GM15510 (cell line): ENCODE results near the gene AKT2.

Experiments used
- POLR2A ChIP-seq: IDR thresholded peaks from 3 replicates; pipeline ENCODE4 v1.6.1; 2011; ENCODE audit warnings: borderline replicate concordance; ENCODE audit not compliant: insufficient read length; ENCODE audit errors: extremely low read depth

The AKT2 gene

GRCh38 chr19:40284501-40285352 is at the start of gene AKT2:
Gene AKT2 (minus strand): TSS chr19:40285345. CDS start chr19:40265267, 20,078 bp downstream.
- TF ChIP-seq POLR2A, result peak; percentile 64

DNA sequence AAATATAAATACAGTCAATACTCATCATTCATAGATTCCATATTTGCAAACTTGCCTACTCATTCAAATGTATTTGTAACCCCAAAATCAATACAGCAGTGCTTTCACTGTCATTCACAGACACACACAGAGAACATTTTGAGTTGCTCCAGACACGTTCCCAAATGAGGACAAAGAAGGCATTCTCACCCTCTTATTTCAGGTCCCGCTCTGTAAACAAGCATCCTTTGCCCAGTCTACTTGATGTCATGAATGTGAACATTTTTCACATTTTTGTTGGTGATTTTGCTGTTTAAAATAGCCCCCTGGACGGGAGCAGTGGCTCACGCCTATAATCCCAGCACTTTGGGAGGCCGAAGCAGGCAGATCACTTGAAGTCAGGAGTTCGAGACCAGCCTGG is 47.5 kb upstream of the AKT2 start:
- TF ChIP-seq POLR2A, result no peak

DNA sequence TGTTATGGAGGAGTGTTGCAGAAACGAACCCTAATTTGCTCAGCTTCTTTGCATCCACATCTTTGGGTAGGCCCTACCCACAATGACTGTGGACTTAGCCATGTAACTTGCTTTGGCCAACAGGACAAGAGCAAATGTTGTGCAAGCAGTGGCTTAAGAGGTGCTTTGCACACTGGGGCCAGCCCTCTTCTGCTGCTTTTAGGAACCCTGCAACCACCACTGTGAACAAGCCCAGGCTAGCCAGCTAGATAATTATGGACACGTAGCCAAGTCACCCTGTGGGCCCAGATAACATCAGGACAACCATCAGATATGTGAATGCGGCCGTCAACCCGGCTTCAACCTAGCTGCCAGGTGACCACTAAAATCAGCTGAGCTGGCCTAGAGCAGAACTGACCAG is 45.9 kb upstream of the AKT2 start:
- no peak for TF ChIP-seq POLR2A

DNA sequence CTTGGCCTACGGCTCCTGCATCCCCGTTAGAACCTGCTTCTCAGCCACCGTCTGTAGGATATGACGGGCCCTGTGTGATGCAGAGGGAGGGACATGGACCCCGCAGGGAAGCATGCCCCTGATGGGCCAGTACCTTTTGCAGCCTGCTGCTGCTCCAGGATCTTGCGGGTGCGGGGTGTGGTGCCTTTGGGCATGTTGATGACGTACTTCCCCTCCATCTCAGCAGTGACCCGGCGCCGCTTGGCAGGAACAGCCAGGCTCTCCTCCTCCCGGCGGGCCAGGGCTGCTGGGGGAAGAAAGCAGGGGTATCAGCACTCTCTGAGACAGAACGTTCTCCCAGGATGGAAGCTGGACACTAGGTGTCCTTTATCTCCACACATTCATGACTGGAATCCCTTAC is 41.1 kb upstream of the AKT2 start:
- no peak for TF ChIP-seq POLR2A

GRCh38 chr19:40323705-40324104 is 38.6 kb upstream of the AKT2 start:
- TF ChIP-seq POLR2A, result no peak

DNA sequence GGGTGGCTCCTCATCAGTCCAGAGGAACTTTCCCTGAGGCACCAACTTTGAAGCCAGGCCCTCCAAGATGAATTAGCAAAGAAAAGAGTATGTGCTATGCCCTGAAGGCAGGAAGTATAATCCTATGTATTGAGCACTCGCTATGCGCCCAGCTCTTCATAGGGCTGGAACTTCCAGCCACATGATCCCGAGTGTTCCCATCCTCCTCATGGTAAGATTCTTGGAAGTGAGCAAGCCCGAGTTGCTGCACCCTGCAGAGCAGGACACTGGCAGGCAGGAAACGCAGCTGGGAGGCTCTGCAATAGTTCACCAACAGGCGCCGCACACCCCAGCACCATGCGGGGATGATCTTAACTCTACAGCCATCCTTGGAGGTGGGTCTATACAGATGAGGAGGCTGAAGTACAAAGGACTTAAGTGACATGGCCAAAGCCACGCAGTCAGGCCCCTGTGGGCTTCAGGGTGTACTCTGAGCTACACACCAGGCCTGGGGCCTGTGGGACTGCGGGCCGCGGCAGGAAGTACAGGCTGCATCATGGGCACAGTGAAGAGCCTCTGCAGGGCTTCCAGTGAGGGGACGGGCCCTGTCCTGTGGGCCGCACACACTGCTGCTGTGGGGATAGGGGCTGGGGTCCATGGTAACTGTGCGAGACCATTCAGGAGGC is 37.9 kb upstream of the AKT2 start:
- TF ChIP-seq POLR2A, result no peak

- no peak for TF ChIP-seq POLR2A
These were observed 37.1 kb upstream of the AKT2 start for GRCh38 chr19:40322271-40322610.

GRCh38 chr19:40321566-40322270 is 36.6 kb upstream of the AKT2 start:
- TF ChIP-seq POLR2A, result no peak

GRCh38 chr19:40321076-40321475 is 35.9 kb upstream of the AKT2 start:
- TF ChIP-seq POLR2A, result no peak

DNA sequence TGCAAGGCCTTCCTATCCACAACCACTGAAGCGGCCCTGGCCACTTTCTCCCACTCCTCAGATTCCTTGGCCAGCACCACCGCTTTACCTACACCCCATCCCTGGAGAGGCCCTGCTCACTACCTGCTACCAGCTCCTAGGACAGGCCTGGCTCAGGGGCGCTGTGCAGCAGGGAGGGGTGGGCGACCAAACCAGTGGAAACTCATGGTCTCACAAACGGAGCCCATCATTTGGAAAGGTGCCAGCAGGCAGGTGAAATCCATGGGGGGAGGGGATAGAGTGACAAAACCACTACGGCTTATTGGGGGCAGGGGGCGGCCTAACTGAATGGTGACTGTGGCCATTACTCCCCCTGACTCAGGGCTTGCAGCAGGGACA is 35.4 kb upstream of the AKT2 start:
- TF ChIP-seq POLR2A, result no peak

GRCh38 chr19:40317338-40317737 is 32.2 kb upstream of the AKT2 start:
- no peak for TF ChIP-seq POLR2A

DNA sequence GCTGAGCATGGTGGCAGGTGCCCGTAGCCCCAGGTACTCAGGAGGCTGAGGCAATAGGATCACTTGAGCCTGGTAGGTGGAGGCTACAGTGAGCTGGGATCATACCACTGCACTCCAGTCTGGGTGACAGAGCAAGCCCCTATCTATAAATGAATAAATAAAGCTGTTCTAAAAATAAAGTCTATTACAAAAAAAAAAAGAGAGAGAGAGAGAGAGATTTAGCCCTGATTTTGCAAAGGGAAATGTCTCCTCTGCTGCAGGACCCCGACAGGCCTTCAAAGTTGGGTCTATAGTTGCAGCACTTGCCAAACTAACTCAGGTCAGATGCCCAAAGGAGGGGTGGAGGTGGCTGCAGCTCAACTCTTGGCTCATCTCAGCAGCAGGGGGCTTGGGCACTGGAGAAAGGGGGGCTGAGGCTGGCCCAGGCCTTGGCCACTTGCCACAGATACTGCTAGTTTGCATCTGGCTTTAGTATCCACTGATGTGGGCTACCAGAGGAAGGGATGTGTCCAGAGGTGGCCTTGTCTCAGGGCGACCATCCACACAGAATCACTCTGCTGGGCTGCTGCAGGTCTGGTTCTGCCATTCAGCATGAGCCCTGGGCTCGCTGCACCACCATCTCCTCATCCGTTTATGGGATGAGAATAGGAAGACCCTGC is 30.8 kb upstream of the AKT2 start:
- no peak for TF ChIP-seq POLR2A

DNA sequence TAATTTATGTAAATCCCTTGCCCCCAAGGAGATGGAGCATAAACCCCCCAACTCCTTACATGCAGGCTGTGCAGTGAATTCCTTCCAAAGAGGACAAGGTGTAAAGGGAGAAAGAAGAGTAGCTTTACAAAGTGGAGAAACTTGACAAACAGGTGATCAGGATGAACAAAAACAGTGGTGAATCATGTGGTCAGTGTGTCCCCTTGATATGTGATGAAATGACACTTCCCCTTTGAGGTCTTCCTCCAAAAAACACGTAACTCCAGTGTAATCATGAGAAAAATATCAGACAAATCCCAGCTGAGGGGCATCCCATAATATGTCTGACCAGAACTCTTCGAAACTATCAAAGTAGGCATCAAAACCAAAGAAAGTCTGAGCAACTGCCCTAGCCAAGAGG is 29.5 kb upstream of the AKT2 start:
- TF ChIP-seq POLR2A, result no peak

DNA sequence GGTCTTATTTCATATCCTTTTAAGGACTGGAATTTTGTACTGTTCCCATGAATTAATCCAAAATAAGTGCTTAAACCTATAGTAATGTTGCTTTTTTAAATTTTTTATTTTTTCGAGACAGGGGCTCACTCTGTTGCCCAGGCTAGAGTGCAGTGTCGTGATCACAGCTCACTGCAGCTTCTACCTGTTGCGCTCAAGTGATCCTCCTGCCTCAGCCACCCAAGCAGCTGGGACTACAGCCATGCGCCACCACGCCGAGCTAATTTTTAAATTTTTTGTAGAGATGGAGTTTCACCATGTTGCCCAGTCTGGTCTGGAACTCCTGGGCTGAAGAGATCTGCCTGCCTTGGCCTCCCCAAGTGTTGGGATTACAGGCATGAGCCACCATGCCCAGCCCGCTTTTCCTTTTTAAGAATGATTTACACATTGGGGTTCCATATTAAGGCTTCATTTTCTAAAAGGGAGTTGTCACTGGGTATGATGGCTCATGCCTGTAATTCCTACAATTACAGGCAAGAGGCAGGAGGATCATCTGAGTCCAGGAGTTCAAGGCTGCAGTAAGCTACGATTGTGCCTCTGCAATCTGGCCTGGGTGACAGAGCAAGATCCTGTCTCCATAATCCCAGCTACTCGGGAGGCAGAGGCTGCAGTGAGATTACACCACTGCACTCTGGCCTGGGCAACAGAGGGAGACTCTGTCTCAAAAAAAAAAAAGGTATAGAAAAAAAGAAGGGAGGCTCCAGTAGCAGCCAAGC is 28.3 kb upstream of the AKT2 start:
- TF ChIP-seq POLR2A, result no peak
